GM21825 (cell line): Measurements from ENCODE around the gene CTNND2.

Experiments
- ATAC-seq: cut with Tn5 transposase; IDR thresholded peaks from one replicate; pipeline ENCODE4 v1.9.1; 2021; ENCODE audit warnings: mild to moderate bottlenecking, moderate library complexity; ENCODE audit not compliant: unreplicated experiment

CTNND2 gene

GRCh38 chr5:11212706-11213105 is 691.5 kb downstream of the CTNND2 start:
- no peak for ATAC-seq

- ATAC-seq, result no peak
Observed at GRCh38 chr5:11197726-11198125, 706.5 kb downstream of the CTNND2 start.

- ATAC-seq, result no peak
Observed at GRCh38 chr5:11191673-11192072, 712.6 kb downstream of the CTNND2 start.

DNA sequence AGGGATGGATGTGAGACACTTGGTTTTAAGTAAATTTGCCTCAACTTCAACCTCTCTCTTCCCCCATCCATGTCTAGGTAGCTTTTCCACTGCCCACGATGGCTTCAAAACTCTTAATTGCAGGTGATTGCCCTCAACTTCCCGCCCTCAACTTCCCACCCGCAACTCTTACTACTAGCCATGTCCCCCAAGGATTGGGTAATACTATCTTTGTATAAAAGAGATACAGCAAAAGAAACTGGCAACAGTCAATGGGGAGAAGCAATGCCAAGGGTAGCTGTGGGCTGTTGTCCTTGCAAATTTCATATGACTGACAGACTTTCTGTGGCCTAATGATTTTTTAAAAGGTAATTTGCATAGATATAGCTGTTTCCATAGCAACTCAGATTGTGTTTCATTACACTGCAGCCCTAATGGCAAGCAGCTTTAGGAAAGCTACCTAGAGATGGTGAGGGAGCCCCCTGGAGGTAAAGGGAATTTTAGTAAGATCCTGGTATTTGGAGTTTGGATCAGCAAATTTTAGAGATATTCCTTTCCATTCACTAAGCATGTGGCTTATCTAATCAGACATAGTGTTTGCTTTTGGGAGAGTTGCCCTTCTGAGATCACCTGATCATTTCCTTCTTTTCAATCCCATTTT is 721.7 kb downstream of the CTNND2 start:
- no peak for ATAC-seq

- ATAC-seq, result no peak
Observed at GRCh38 chr5:11181940-11182339, 722.3 kb downstream of the CTNND2 start.

- ATAC-seq, result no peak
Observed at GRCh38 chr5:11180890-11181289, 723.4 kb downstream of the CTNND2 start.

DNA sequence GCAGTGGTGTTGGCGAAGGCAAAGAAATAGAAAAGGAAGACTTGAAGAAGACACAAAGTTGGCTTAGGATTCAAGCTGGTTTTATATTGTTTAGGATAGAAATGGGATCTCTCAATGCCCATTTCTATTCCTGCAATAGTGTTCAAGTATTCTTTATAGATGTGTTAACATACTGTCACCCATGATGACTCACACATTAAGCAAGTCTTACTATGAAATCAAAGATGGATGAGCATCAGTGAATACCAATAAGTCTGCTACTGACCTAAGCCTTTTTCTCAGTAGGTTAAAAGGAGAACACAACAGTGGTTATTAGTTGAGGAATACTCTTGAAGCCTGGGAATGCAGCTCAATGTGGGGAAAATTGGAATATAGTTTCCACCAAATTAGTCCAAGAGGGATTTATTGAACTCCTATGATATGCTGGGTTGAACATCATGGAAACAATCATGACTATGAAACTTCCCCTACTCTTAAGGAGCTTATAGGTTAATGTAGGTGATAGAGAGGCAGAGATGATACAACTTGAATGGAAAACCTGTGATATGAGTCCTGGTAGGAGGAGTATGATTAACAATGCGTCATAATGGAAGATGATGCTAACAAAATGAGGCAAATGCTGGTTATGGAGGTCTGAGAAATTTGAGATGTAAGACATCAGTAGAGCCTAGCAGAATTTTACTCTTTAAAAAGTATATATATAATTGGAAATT is 726.1 kb downstream of the CTNND2 start:
- ATAC-seq, result no peak

DNA sequence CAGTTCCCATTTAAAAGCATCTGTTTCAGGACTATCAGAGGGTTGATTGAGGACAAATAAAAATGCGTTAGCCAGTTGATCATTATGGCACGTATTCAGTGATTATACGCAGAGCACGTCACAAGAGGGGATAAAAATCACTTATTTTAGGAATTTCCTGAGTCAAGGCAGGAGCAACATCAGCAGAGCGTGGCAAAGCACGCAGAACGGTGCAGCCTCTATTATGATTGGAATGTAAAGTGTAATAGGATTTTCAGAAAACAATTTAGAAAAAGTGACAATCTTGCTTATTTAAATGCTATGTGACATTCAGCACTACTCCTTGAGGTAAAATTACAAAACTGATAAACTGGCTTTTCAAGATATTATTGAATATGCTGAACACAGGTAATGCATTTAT is 729.7 kb downstream of the CTNND2 start:
- ATAC-seq, result no peak

GRCh38 chr5:11172484-11172883 is 731.8 kb downstream of the CTNND2 start:
- ATAC-seq, result no peak

DNA sequence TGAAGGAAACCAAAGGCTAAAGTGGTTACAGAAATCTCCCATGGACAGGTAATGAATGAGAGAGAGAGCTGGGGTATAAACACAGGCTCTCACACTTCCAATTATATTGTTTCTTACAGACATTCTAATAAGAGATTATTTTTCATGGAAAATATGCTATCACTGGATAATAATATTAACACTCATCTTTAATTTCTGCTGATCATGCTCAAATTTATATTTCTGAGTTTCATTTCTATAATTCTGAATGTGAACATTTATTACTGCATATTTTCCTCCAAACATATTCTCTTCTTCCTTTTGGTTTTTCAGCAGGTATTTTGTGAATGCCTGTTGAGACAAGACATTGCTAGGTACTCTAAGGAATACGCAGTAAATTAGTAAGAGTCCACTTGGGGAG is 733.0 kb downstream of the CTNND2 start:
- no peak for ATAC-seq

GRCh38 chr5:11166923-11167322 is 737.3 kb downstream of the CTNND2 start:
- ATAC-seq, result no peak

- no peak for ATAC-seq
Observed at GRCh38 chr5:11164531-11165294, 739.5 kb downstream of the CTNND2 start.

GRCh38 chr5:11157132-11157531 is 747.1 kb downstream of the CTNND2 start:
- no peak for ATAC-seq

GRCh38 chr5:11153670-11154382 is 750.4 kb downstream of the CTNND2 start:
- no peak for ATAC-seq

DNA sequence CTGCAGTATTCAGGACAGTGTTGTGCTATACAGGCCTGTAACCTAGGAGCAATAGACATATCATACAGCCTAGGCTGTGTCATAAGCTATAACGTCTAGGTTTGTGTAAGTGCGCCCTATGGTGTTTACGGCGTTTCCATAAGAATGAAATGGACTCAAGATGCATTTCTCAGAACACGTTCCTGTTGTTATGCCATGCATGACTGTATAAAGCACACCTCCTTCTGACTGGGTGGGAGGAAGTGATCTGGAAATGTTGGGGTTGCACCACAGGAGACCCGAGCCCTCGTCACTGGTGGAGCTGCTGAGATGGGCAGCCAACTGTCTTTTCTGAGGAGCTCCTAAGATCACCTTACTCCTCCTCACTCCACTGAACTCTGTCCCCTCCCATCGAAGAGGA is 751.9 kb downstream of the CTNND2 start:
- no peak for ATAC-seq

GRCh38 chr5:11150976-11151375 is 753.3 kb downstream of the CTNND2 start:
- ATAC-seq, result no peak

- no peak for ATAC-seq
Observed at GRCh38 chr5:11148810-11149539, 755.3 kb downstream of the CTNND2 start.

GRCh38 chr5:11146171-11146570 is 758.1 kb downstream of the CTNND2 start:
- ATAC-seq, result no peak

- ATAC-seq, result peak; percentile 68
Observed at GRCh38 chr5:11143456-11144267, 760.6 kb downstream of the CTNND2 start.
